H9 (cell line): ENCODE data around the gene PLEKHA7. TPM values are rescaled to one million over a fixed set of nuclear protein-coding genes. Genes with fewer than 3 reads are reported as not detected.
A peak's percentile ranks its signal among the peaks of the same experiment; 100 is the strongest.

ENCODE experiments used
- DNase-seq: peaks from one replicate; pipeline ENCODE4 v3.0.0-alpha.2; 2017
- H2AFZ ChIP-seq: one replicate; pipeline ENCODE4 v1.6.1; 2013; ENCODE audit warnings: mild to moderate bottlenecking, low read length, control low read depth, moderate library complexity
- H2AK5ac ChIP-seq: 2 replicates; pipeline ENCODE4 v1.6.1; 2013; ENCODE audit warnings: low read length, control low read depth, mixed read lengths; ENCODE audit not compliant: insufficient read length
- H2BK120ac ChIP-seq: one replicate; pipeline ENCODE4 v1.6.1; 2013; ENCODE audit warnings: low read depth, mild to moderate bottlenecking, low read length, control low read depth, inconsistent platforms; ENCODE audit not compliant: poor library complexity, severe bottlenecking
- H2BK12ac ChIP-seq: 2 replicates; pipeline ENCODE4 v1.6.1; 2013; ENCODE audit warnings: low read length, control low read depth, mixed read lengths, low read depth; ENCODE audit not compliant: insufficient read length
- H2BK15ac ChIP-seq: 2 replicates; pipeline ENCODE4 v1.6.1; 2013; ENCODE audit warnings: low read depth, low read length, control low read depth
- H2BK20ac ChIP-seq: one replicate; pipeline ENCODE4 v1.6.1; 2013; ENCODE audit warnings: low read depth, mild to moderate bottlenecking, low read length, control low read depth, inconsistent platforms; ENCODE audit not compliant: poor library complexity, severe bottlenecking
- H2BK5ac ChIP-seq: 2 replicates; pipeline ENCODE4 v1.6.1; 2013; ENCODE audit warnings: low read length, control low read depth, mixed read lengths; ENCODE audit not compliant: insufficient read length
- H3K14ac ChIP-seq: 2 replicates; pipeline ENCODE4 v1.6.1; 2013; ENCODE audit warnings: low read length, control low read depth; ENCODE audit not compliant: insufficient read depth
- H3K18ac ChIP-seq: 2 replicates; pipeline ENCODE4 v1.6.1; 2013; ENCODE audit warnings: low read depth, mild to moderate bottlenecking, mixed read lengths, low read length, control low read depth; ENCODE audit not compliant: insufficient read length
- H3K23ac ChIP-seq: 2 replicates; pipeline ENCODE4 v1.6.1; 2013; ENCODE audit warnings: low read length, control low read depth, mixed read lengths, low read depth; ENCODE audit not compliant: insufficient read length
- H3K23me2 ChIP-seq: 2 replicates; pipeline ENCODE4 v1.6.1; 2013; ENCODE audit warnings: low read depth, mild to moderate bottlenecking, mixed read lengths, low read length, control low read depth; ENCODE audit not compliant: insufficient read length, poor library complexity, severe bottlenecking
- H3K27ac ChIP-seq: 2 replicates; pipeline ENCODE4 v1.5.1; 2013; ENCODE audit warnings: low read length, control low read depth, mixed read lengths, low read depth; ENCODE audit not compliant: insufficient read length
- H3K27me3 ChIP-seq: 2 replicates; pipeline ENCODE4 v1.6.1; 2013; ENCODE audit warnings: low read length, control low read depth, inconsistent platforms; ENCODE audit not compliant: insufficient read depth
- H3K4ac ChIP-seq: 2 replicates; pipeline ENCODE4 v1.6.1; 2013; ENCODE audit warnings: low read depth, mild to moderate bottlenecking, control low read depth, inconsistent platforms, low read length, moderate library complexity
- H3K4me1 ChIP-seq: 2 replicates; pipeline ENCODE4 v1.6.1; 2013; ENCODE audit warnings: low read length, control low read depth, inconsistent platforms; ENCODE audit not compliant: insufficient read depth
- H3K4me2 ChIP-seq: 2 replicates; pipeline ENCODE4 v1.6.1; 2013; ENCODE audit warnings: low read length, control low read depth, mixed read lengths; ENCODE audit not compliant: insufficient read length, insufficient read depth
- H3K56ac ChIP-seq: 2 replicates; pipeline ENCODE4 v1.6.1; 2013; ENCODE audit warnings: low read depth, mild to moderate bottlenecking, mixed read lengths, low read length, control low read depth; ENCODE audit not compliant: insufficient read length
- H3K79me1 ChIP-seq: 2 replicates; pipeline ENCODE4 v1.6.1; 2013; ENCODE audit warnings: low read depth, mild to moderate bottlenecking, moderate library complexity, low read length, control low read depth, inconsistent platforms; ENCODE audit not compliant: insufficient read depth, poor library complexity, severe bottlenecking
- H3K79me2 ChIP-seq: 2 replicates; pipeline ENCODE4 v1.6.1; 2013; ENCODE audit warnings: low read length, control low read depth, inconsistent platforms; ENCODE audit not compliant: insufficient read depth
- H3K9ac ChIP-seq: 2 replicates; pipeline ENCODE4 v1.6.1; 2013; ENCODE audit warnings: low read length, control low read depth, mixed read lengths; ENCODE audit not compliant: insufficient read length; ENCODE audit errors: extremely low read depth
- H3K9me3 ChIP-seq: one replicate; pipeline ENCODE4 v1.6.1; 2013; ENCODE audit warnings: low read depth, low read length, inconsistent platforms; ENCODE audit not compliant: control insufficient read depth
- H3T11ph ChIP-seq: one replicate; pipeline ENCODE4 v1.6.1; 2013; ENCODE audit warnings: mild to moderate bottlenecking, low read length, control low read depth, inconsistent platforms
- H4K20me1 ChIP-seq: one replicate; pipeline ENCODE4 v1.6.1; 2013; ENCODE audit not compliant: control insufficient read depth, insufficient read length, insufficient read depth
- H4K5ac ChIP-seq: 2 replicates; pipeline ENCODE4 v1.6.1; 2013; ENCODE audit warnings: low read depth, mild to moderate bottlenecking, mixed read lengths, low read length, control low read depth; ENCODE audit not compliant: insufficient read length
- H4K8ac ChIP-seq: replicated peaks from 2 replicates; pipeline ENCODE4 v1.6.1; 2013; ENCODE audit warnings: low read length, control low read depth, mixed read lengths, low read depth; ENCODE audit not compliant: insufficient read length
- H4K91ac ChIP-seq: 2 replicates; pipeline ENCODE4 v1.6.1; 2013; ENCODE audit warnings: low read depth, mild to moderate bottlenecking, moderate library complexity, mixed read lengths, low read length, control low read depth; ENCODE audit not compliant: insufficient read length
- H3K27ac Mint-ChIP-seq, 3 experiments: 2 replicates in 2 of 3; 3 replicates in 1 of 3; pipeline ENCODE4 v1.8.0; 2020 to 2021; ENCODE audit warnings: mixed read lengths in 3 of 3, mild to moderate bottlenecking in 1 of 3, moderate library complexity in 1 of 3
- H3K27me3 Mint-ChIP-seq: 2 replicates; pipeline ENCODE4 v1.8.0; 2021; ENCODE audit warnings: low read depth, mild to moderate bottlenecking, moderate library complexity, mixed read lengths
- H3K36me3 Mint-ChIP-seq, 3 experiments: 2 replicates in 2 of 3; 3 replicates in 1 of 3; pipeline ENCODE4 v1.8.0; 2020 to 2021; ENCODE audit warnings: low read depth in 3 of 3, mixed read lengths in 3 of 3; ENCODE audit not compliant: insufficient read depth in 1 of 3
- H3K4me1 Mint-ChIP-seq, 2 experiments: 2 replicates each; pipeline ENCODE4 v1.8.0; 2020; ENCODE audit warnings: mixed read lengths in 2 of 2
- H3K4me3 Mint-ChIP-seq, 2 experiments: 2 replicates in 1 of 2; 3 replicates in 1 of 2; pipeline ENCODE4 v1.8.0; 2020 to 2021; ENCODE audit warnings: mild to moderate bottlenecking in 2 of 2, mixed read lengths in 2 of 2, moderate library complexity in 1 of 2
- H3K9me3 Mint-ChIP-seq, 2 experiments: 2 replicates in 1 of 2; 3 replicates in 1 of 2; pipeline ENCODE4 v1.8.0; 2020; ENCODE audit warnings: mild to moderate bottlenecking in 2 of 2, mixed read lengths in 2 of 2, moderate library complexity in 1 of 2
- CTCF ChIP-seq: fragments of 200-600 bp; sonication (generic); conservative IDR thresholded peaks from 3 replicates; pipeline ENCODE4 v1.8.0; 2021; ENCODE audit warnings: antibody characterized with exemption, mild to moderate bottlenecking
- WGBS: extraction: QIAGEN DNeasy Blood & Tissue Kit; methylation state at CpG from one replicate; pipeline ENCODE4 v1.1.7; 2013; ENCODE audit warnings: missing lambda C conversion rate, low lambda C conversion rate, mixed read lengths; ENCODE audit not compliant: insufficient read length; ENCODE audit errors: extremely low coverage; 5-methylcytosine and 5-hydroxymethylcytosine counted together
- total RNA-seq: library from RNA; stranded (reverse); gene quantifications from 2 replicates; pipeline ENCODE4 v1.2.1, GENCODE V29; 2021

Gene PLEKHA7
- total RNA-seq, 1 experiment from 2014 or later, result 21.0 TPM

- H3K56ac ChIP-seq, result no peak overlapping the region
- H2BK5ac ChIP-seq, result no peak overlapping the region
- H3K4ac ChIP-seq, result no peak overlapping the region
- no peak overlapping the region for H4K91ac ChIP-seq
- H3K27ac ChIP-seq, result no peak overlapping the region
- no peaks in the 10 kb centered on the region; a peak in 2 of 7 replicates for H3K36me3 Mint-ChIP-seq
- no peak overlapping the region for H2BK15ac ChIP-seq
- no peaks in the 10 kb centered on the region for H3K9me3 Mint-ChIP-seq
- no peak overlapping the region for H2BK12ac ChIP-seq
- H4K8ac ChIP-seq, result no peak overlapping the region
- H3K4me3 Mint-ChIP-seq, result no peak overlapping the region
- H3K79me2 ChIP-seq, result no peaks in the 10 kb centered on the region; the same call in 1 of the 2 replicates
- no peak overlapping the region for H2AK5ac ChIP-seq
- DNase-seq, result no peak
- H3K9ac ChIP-seq, result no peak overlapping the region
- H3K9me3 ChIP-seq, result no peaks in the 10 kb centered on the region
- no peaks in the 10 kb centered on the region for H3K27me3 Mint-ChIP-seq
- WGBS, result no CpG with 5 or more reads among the region's 3 CpGs
- TF ChIP-seq CTCF, result no peak
- H3K27ac Mint-ChIP-seq, result peak overlapping the region in 2 of 3 experiments; percentile 25 to 30; a peak in 2 of 7 replicates
- no peaks in the 10 kb centered on the region for H4K20me1 ChIP-seq
- H2AFZ ChIP-seq, result no peak overlapping the region
- H2BK120ac ChIP-seq, result no peak overlapping the region
- no peak overlapping the region for H3K14ac ChIP-seq
- H3K4me1 Mint-ChIP-seq, result peaks cover 23 to 26% of the 10 kb centered on the region in 2 experiments
- no peak overlapping the region for H4K5ac ChIP-seq
- no peak overlapping the region for H3K4me2 ChIP-seq
- no peak overlapping the region for H3T11ph ChIP-seq
- no peak overlapping the region for H3K18ac ChIP-seq
- no peaks in the 10 kb centered on the region; the same call in 1 of the 2 replicates for H3K4me1 ChIP-seq
- H3K23me2 ChIP-seq, result no peaks in the 10 kb centered on the region
- H3K27me3 ChIP-seq, result no peaks in the 10 kb centered on the region
- H3K23ac ChIP-seq, result no peak overlapping the region
- no peak overlapping the region for H2BK20ac ChIP-seq
- no peaks in the 10 kb centered on the region for H3K79me1 ChIP-seq
Observed at GRCh38 chr11:16973338-16973964, 40.8 kb downstream of the PLEKHA7 start.
